GM18873 (cell line): ENCODE results near the gene MRPL54.

ENCODE experiments used
- ATAC-seq: cut with Tn5 transposase; IDR thresholded peaks from one replicate; pipeline ENCODE4 v1.9.1; 2021; ENCODE audit warnings: mild to moderate bottlenecking, moderate library complexity, moderate number of reproducible peaks; ENCODE audit not compliant: unreplicated experiment, low FRiP score

MRPL54 gene

DNA sequence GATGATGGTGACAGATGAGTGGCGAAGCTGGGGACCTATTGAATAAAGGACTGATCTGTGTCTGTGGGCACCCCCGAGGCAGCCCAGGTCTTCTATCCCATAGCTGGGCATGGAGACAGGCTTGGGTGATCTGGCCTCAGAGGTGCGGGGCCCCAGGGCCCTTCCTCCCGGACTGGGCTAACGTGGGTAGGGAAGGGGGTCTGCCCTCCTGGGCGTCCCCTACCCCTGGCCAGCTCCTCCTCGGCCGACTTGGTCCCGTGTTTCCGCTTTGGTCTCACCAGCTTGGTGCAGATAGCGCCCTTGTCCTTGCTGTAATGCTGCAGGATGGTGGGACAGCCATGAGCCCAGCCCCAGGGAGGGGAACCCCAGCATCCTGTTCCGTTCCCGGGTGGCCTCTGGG is 20.4 kb downstream of the MRPL54 start:
- ATAC-seq: no peak

DNA sequence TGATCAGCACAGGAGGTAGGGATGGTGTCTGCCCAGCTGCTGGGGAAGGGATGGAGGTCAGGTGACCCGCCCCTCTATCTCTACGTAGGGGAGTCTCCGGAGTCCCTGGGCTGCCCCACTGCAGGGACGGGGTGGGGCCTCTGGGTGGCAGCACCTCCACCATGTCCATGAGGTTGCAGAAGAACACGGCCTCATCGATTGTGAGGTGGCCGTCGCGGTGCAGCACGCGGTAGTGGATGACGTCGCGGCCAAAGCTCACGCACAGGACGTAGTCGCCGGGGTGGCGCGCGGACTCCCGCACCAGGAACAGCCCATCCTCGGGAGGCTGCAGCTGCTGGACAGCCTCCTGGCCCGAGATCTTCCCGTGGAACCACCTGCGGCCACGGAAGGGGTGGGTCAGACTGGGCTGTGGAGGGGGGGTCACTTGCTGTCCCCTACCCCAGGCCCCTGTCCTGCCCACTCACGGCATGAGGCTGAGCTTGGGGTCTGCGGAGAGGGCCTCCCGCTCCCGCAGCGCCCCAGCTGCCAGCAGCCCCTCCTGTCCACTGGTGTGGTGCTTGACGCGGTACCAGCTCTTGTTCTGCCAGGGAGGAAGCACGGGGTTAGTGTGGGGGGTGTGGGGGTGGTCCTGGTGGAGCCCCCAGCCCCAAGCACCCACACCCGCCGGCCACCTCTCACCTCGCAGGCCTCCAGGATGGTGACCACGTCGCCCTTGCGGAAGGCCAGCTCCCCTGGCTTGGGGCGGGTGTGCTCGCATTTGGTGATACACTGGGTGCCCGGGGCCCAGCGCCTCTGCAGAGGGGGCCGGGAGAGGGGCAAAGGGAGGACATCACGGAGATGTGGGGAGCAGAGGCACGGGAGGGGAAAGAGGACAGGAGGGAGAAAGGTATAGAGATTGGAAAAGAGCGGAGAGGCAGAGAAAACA is 21.4 kb downstream of the MRPL54 start:
- ATAC-seq: no peak

GRCh38 chr19:3784607-3785450 is 22.3 kb downstream of the MRPL54 start:
- ATAC-seq: no peak

DNA sequence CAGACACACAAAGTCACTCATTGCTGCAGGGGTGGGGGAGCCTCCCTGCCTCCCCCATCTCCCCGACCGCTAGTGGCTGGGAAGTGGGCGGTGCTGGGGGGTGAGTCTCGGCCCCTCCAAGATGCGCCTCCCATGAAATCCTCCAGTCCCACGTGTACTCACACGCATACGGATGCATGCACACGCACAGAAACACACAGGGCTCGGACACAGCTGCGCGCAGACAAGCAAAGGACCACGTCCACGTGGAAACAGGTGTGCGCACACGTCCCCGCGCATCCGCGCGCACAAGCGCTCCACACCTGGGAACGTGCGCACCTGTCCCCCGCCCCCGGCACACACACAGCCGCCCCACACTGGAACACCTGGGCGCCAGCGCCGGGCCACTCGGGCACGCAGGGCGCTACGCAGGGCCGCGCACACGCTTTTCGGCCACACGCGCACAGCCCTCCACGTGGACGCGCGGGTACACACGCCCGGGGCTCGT is 23.0 kb downstream of the MRPL54 start:
- ATAC-seq: no peak

DNA sequence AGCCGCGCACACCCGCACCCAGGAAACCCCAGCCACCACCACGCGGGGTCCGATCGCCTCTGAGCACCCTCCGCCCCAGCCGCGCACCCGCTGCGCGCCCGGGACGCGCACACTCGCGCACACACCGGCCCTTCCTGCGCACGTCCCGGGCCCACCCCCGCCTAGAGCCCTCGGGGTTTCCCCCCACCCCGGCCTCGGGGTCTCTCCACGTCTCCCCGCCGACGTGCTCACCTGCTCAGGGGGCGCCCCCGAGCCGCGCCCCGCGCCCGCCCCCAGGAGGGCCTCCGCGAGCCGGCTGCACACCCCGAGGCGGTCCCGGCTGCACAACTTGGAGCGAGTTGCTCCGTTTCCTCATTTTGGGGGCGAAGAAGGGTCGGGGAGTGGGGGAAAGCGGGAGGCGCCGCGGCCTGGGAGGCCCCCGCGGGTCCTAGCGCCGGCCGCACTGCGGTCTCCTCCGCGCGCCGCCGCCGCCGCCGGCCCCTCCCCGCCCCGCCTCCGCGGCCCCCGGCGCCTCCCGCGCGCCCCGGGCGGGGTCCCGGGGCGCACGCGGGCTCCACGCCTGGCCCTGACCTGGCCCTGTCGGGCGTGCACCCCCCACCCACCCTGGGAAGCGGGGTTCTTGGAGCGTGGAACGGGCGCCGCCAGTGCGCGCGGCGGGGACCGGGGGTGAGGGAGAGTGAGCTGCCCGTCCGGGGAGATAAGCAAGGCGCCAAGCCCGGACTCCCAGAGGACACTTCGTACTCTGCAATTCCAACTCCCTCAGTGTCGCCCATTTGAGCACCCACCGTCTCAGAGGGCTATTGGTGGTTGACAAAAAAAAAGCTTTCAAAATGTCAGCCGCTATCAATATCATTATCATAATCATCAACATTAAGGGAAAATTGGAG is 23.7 kb downstream of the MRPL54 start, which contains the start of gene MATK:
Gene MATK (minus strand): TSS at position 444 of the 887 bp plus-strand sequence. CDS start 1,246 bp downstream, outside the sequence.
- ATAC-seq: no peak

- no peak for ATAC-seq
These were observed 26.7 kb downstream of the MRPL54 start for GRCh38 chr19:3788996-3789778.

DNA sequence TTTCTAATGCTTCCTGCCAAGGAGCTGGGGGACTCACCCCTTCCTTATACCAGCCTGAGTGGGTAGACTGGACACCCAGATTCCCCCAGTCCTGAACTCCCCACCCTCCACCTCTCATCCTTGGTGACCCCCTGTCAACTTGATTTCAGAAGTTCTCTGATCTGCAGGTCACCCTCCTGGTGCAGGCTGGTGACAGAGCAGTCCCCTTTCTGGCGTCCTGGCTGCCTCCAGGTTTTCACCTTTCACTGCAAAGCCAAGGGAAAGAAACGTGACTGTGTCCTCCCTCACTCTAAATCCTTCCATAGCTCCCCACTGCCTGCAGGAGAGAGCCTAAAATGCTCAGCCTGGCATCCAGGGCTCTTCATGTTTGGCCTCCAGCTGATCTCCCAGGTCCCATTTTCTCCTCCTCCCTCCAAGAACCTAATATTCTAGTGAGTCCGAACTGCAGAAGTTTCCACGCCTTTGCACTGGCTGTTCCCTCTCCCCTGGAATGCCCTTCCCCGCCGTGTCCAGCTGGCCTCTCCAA is 27.8 kb downstream of the MRPL54 start:
- ATAC-seq: no peak

GRCh38 chr19:3790941-3791340 is 28.5 kb downstream of the MRPL54 start:
- no peak for ATAC-seq

DNA sequence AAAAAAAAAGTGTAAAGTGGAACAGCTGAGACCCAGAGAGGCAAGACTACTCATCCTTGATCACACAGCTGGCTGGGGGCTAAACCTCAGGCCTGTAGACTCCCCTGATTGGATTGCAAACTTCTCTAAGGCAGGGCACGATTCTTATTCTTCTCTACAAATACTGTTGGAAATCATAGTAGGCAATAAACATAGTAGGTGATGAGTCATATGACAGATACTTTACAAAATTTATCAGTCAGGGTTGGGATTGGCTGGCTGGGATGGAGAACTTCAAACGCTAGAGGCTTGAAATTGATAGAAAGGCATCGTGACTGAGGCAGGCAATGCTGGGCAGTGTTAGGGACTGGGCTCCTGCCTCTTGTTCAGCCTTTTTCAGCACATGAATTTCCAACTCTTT is 29.6 kb downstream of the MRPL54 start:
- ATAC-seq: no peak

- ATAC-seq: no peak
These were observed 31.3 kb downstream of the MRPL54 start for GRCh38 chr19:3793799-3794198.

DNA sequence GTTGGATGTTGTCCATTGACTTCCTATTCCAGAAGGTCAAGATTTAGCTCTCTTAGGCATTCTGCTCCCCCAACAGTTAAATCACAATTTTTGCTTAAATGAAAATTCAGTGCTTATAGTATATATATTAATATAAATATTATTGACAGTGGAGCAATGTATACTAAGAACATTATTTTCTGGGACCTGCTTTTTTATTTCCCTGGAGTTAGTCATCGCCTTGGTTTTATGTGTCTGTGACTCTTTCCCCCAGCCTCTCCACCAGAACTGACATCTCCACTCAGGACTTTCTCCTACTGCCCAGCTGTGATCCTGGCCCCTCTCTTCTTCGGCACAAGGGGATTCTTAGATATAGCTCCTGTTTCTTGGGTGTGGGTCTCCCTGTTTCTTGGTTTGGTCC is 33.9 kb downstream of the MRPL54 start:
- ATAC-seq: no peak

DNA sequence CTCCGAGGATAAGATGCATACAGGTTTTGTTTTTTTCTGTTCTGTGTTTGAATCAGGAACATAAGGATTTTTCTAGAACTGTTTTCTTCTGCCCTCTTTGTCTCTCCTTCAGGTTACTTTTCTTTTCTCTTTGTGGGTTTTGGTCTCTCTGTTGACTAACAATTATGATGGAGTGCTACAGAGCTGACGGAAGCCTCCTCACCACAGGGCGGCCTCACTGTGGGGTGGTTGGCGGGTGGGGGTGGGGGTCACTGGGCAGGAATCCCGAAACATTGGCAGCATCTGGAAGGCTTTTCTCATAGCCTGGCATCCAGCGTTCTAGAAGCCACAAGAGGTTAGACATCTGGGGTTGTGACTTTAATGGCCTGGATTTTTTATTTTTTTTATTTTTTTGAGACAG is 35.7 kb downstream of the MRPL54 start:
- ATAC-seq: no peak

GRCh38 chr19:3800996-3801395 is 38.5 kb downstream of the MRPL54 start:
- ATAC-seq: no peak

DNA sequence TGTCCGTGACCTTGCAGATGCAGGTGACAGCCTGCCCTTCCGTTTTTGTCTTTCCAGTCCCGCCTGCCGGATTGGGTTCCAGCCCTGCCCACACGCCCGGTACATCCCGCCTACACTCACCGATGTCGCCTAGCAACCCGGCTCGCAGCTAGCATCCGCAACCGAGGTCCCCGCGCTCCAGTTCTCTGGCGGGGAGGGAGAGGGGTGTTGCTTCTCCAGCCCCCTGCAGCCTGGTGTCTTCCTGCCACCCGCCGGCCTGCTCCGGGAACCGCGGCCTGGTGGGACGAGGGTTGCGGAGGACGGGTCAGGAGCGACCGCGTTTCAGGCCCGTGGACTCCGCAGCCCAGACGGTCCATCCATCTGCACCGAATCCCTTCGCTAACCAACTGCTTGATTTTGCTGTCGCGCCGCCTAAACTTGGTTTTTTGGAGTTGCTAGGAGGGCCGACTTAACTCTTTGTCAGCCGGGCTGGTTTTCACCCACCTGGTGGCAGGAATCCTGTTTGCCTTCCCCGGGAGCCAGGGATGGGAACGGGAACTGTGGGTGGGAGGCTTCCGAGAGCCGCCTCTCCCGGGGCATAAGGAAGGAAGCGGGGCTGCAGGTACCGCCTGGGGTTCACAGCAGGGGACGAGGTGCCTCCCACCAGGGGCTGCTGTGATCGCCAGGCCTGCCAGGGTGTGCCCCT is 39.1 kb downstream of the MRPL54 start:
- ATAC-seq: no peak

DNA sequence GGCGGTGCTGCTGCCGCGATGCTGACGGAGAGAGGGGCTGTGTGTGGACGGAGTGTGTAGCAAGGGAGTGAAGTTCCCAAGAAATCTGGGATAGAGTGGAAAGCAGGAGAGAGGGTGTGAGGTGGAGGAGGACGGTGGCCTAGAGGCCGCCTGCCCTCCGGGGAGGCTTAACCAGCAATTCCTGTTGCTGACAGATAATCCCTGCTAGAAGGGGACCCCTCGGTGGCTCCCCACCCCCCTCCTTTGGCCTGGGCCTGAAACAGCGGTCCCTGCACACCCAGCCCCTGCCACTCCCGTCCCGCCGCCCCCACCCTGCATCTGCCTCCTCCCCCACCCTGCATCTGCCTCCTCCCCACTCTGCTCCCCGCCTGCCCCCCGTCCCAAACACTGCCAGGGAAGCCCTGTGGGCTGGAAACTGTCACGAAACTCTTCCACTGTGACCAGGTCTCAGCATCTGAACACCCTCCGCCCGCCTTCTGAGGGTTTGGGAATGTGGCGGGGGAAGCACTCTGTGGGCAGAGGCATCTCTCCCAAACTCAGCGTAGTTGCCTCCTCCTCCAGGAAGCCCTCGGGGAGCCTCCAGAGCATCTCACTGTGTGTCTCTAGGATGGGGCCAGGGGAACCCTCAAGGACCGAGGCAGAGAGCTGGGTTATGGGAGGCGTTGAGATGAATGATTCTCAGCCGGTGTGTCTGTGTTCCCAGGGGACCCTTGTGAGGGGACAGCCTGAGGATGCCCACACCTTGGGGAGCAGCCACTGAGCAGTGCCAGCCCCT is 40.8 kb downstream of the MRPL54 start:
- ATAC-seq: no peak

- ATAC-seq: no peak
These were observed 41.5 kb downstream of the MRPL54 start for GRCh38 chr19:3803986-3804385.

GRCh38 chr19:3804429-3804828 is 41.9 kb downstream of the MRPL54 start:
- ATAC-seq: no peak

- no peak for ATAC-seq
These were observed 43.4 kb downstream of the MRPL54 start for GRCh38 chr19:3805859-3806258.
